Astrocyte of the spinal cord (primary cell): Measurements from ENCODE around the gene RPS6KL1.

Experiments
- DNase-seq: peaks from one replicate; pipeline ENCODE4 v3.0.0; 2011; ENCODE audit warnings: low read depth, low spot score
- H3K4me3 ChIP-seq: 2 replicates; pipeline ENCODE4 v1.5.1; 2011; ENCODE audit warnings: low read depth, mild to moderate bottlenecking, low read length, moderate library complexity
- in situ Hi-C: cut with HindIII; loops from 2 replicates; pipeline ENCODE4 v1.10.0; 2017; ENCODE audit warnings: low sequenced_read_pairs
- TF ChIP-seq, protein P1 (sequence below): IDR thresholded peaks from 2 replicates; pipeline ENCODE4 v1.5.1; 2012; ENCODE audit warnings: low read depth, mild to moderate bottlenecking, low read length, inconsistent platforms

Gene RPS6KL1

GRCh38 chr14:74892745-74893144 is 30.3 kb downstream of the RPS6KL1 start:
- in situ Hi-C loops = no loop called here
- no peak overlapping the region for H3K4me3 ChIP-seq
- TF ChIP-seq, protein P1, sequence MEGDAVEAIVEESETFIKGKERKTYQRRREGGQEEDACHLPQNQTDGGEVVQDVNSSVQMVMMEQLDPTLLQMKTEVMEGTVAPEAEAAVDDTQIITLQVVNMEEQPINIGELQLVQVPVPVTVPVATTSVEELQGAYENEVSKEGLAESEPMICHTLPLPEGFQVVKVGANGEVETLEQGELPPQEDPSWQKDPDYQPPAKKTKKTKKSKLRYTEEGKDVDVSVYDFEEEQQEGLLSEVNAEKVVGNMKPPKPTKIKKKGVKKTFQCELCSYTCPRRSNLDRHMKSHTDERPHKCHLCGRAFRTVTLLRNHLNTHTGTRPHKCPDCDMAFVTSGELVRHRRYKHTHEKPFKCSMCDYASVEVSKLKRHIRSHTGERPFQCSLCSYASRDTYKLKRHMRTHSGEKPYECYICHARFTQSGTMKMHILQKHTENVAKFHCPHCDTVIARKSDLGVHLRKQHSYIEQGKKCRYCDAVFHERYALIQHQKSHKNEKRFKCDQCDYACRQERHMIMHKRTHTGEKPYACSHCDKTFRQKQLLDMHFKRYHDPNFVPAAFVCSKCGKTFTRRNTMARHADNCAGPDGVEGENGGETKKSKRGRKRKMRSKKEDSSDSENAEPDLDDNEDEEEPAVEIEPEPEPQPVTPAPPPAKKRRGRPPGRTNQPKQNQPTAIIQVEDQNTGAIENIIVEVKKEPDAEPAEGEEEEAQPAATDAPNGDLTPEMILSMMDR = no peak
- DNase-seq = no peak

DNA sequence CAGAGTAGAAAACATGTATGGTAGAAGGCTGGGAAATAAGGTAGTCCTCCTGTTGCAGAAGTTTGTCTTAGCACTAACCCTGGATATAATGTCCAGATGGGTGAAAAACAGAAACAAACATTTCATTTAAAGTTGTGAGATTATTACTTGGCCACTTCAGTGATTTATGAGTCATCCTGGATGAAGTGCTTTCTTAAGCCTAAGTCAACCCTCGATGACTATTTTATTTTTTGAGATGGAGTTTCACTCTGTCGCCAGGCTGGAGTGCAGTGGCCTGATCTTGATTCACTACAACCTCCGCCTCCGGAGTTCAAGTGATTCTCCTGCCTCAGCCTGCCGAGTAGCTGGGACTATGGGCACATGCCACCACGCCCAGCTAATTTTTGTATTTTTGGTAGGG is 31.2 kb downstream of the RPS6KL1 start:
- no peak overlapping the region for H3K4me3 ChIP-seq
- TF ChIP-seq, protein P1 = no peak
- DNase-seq = peak; percentile 20
- in situ Hi-C loops = no loop called here

GRCh38 chr14:74890262-74890661 is 32.8 kb downstream of the RPS6KL1 start:
- TF ChIP-seq, protein P1 = no peak
- no peak for DNase-seq
- no peak overlapping the region for H3K4me3 ChIP-seq
- in situ Hi-C loops = no loop called here

GRCh38 chr14:74888164-74889158 is 34.6 kb downstream of the RPS6KL1 start:
- DNase-seq = peak; percentile 10
- in situ Hi-C loops = no loop called here
- no peak overlapping the region for H3K4me3 ChIP-seq
- TF ChIP-seq, protein P1 = no peak

- peak; percentile 83 for DNase-seq
- H3K4me3 ChIP-seq = no peak overlapping the region
- TF ChIP-seq, protein P1 = no peak
- in situ Hi-C loops = no loop called here
Measured at GRCh38 chr14:74886001-74886400, 37.1 kb downstream of the RPS6KL1 start.

- peak overlapping the region; percentile 92 for H3K4me3 ChIP-seq
- DNase-seq = peak; percentile 51
- in situ Hi-C loops = no loop called here
- TF ChIP-seq, protein P1 = no peak
Measured at GRCh38 chr14:74882103-74882920, 40.7 kb downstream of the RPS6KL1 start.
